Measurements from ENCODE around the gene EIF3F.

Gene EIF3F

GRCh38 chr11:7977232-7977917 is 9.8 kb upstream of the EIF3F start:
- Histone ChIP-seq H3K27ac (replicated peaks) (no peak overlapping the region), H3K4me3 (replicated peaks; ENCODE audit: insufficient read depth, low read length) (no peak overlapping the region), H3K27me3 (ENCODE audit: insufficient read depth, poor library complexity, severe bottlenecking) (no peaks in the 10 kb centered on the region)
- TF ChIP-seq CTCF (IDR thresholded peaks at IDR 0.05; ENCODE audit: insufficient read depth, low read length) (no peak), POLR2AphosphoS5 (IDR thresholded peaks at IDR 0.05; ENCODE audit: low read depth) (no peak), REST (IDR thresholded peaks at IDR 0.05; ENCODE audit: insufficient replicate concordance, low read depth) (no peak), GABPA (IDR thresholded peaks at IDR 0.05; ENCODE audit: low read depth) (no peak), SPI1 (IDR thresholded peaks at IDR 0.05; ENCODE audit: borderline replicate concordance, low read depth) (no peak)
- peak; percentile 10 to 43 for DNase-seq (ENCODE audit: low read depth in 1 of 2, low spot score in 1 of 2)

GRCh38 chr11:7981619-7982157 is 5.4 kb upstream of the EIF3F start:
- H3K4me3 ChIP-seq (replicated peaks; ENCODE audit: insufficient read depth, low read length), result no peak overlapping the region
- H3K27ac ChIP-seq (replicated peaks), result no peak overlapping the region
- DNase-seq (ENCODE audit: low read depth in 1 of 2, low spot score in 1 of 2), result no peak
- TF ChIP-seq REST (IDR thresholded peaks at IDR 0.05; ENCODE audit: insufficient replicate concordance, low read depth) (no peak), GABPA (IDR thresholded peaks at IDR 0.05; ENCODE audit: low read depth) (no peak)
- no peaks in the 10 kb centered on the region for H3K27me3 ChIP-seq (ENCODE audit: insufficient read depth, poor library complexity, severe bottlenecking)

- Histone ChIP-seq H3K27ac (replicated peaks) (no peak overlapping the region), H3K27me3 (ENCODE audit: insufficient read depth, poor library complexity, severe bottlenecking) (no peaks in the 10 kb centered on the region)
- TF ChIP-seq GABPA (IDR thresholded peaks at IDR 0.05; ENCODE audit: low read depth), result no peak
- TF ChIP-seq CTCF (IDR thresholded peaks at IDR 0.05; ENCODE audit: insufficient read depth, low read length), result no peak
- no peak for TF ChIP-seq POLR2AphosphoS5 (IDR thresholded peaks at IDR 0.05; ENCODE audit: low read depth)
- TF ChIP-seq SPI1 (IDR thresholded peaks at IDR 0.05; ENCODE audit: borderline replicate concordance, low read depth), result no peak
- TF ChIP-seq REST (IDR thresholded peaks at IDR 0.05; ENCODE audit: insufficient replicate concordance, low read depth), result no peak
These were observed 4.5 kb upstream of the EIF3F start for GRCh38 chr11:7982582-7983119.

More at GRCh38 chr11:7982582-7983119, 4.5 kb upstream of the EIF3F start:
- no peak for DNase-seq (ENCODE audit: low read depth in 1 of 2, low spot score in 1 of 2)
- no peak overlapping the region for H3K4me3 ChIP-seq (replicated peaks; ENCODE audit: insufficient read depth, low read length)

All from HL-60 (cell line).